DOHH2 (cell line): ENCODE measurements around the gene IGSF9.

Experiments used
- EZH2phosphoT487 ChIP-seq: fragments of 200-600 bp; sonication (generic); IDR thresholded peaks from 2 replicates; pipeline ENCODE4 v1.6.1; 2017; ENCODE audit warnings: borderline replicate concordance, mild to moderate bottlenecking, antibody characterized with exemption, low read length, moderate library complexity, mixed read lengths
- TF ChIP-seq, protein P1 (sequence below): fragments of 200-600 bp; sonication (generic); IDR thresholded peaks from one replicate; pipeline ENCODE4 v1.5.1; 2014; ENCODE audit warnings: antibody characterized with exemption, mild to moderate bottlenecking, low read depth, low read length; ENCODE audit not compliant: poor library complexity, severe bottlenecking

GRCh38 chr1:159880430-159880829 is 65.0 kb downstream of the IGSF9 start:
- TF ChIP-seq, protein P1, sequence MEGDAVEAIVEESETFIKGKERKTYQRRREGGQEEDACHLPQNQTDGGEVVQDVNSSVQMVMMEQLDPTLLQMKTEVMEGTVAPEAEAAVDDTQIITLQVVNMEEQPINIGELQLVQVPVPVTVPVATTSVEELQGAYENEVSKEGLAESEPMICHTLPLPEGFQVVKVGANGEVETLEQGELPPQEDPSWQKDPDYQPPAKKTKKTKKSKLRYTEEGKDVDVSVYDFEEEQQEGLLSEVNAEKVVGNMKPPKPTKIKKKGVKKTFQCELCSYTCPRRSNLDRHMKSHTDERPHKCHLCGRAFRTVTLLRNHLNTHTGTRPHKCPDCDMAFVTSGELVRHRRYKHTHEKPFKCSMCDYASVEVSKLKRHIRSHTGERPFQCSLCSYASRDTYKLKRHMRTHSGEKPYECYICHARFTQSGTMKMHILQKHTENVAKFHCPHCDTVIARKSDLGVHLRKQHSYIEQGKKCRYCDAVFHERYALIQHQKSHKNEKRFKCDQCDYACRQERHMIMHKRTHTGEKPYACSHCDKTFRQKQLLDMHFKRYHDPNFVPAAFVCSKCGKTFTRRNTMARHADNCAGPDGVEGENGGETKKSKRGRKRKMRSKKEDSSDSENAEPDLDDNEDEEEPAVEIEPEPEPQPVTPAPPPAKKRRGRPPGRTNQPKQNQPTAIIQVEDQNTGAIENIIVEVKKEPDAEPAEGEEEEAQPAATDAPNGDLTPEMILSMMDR = no peak
- no peak for TF ChIP-seq EZH2phosphoT487
